Head of caudate nucleus (tissue), 42 donors: Measurements from ENCODE around the gene CD46.
A peak's percentile ranks its signal among the peaks of the same experiment; 100 is the strongest.

ENCODE experiments used
- DNase-seq, 42 donors: peaks; one replicate each; pipeline versions ENCODE4 v3.0.0 to v3.0.0-alpha.2; 2020 to 2021; ENCODE audit warnings: mixed read lengths in 7 of 42
- intact Hi-C: fragments of 100-400 bp; cut with DNase I; formaldehyde crosslinking; loops from one replicate; pipeline ENCODE4 v1.15.0; 2022

The CD46 gene

GRCh38 chr1:207789792-207790787, 38.2 kb downstream of the CD46 start:
- no peak for DNase-seq
- intact Hi-C loops: no loop called here

- no peak for DNase-seq
- intact Hi-C loops: no loop called here
Measured at GRCh38 chr1:207791290-207791689, 39.4 kb downstream of the CD46 start.

GRCh38 chr1:207793327-207793726, 41.5 kb downstream of the CD46 start:
- DNase-seq: no peak
- intact Hi-C loops: no loop called here

GRCh38 chr1:207794861-207795260, 43.0 kb downstream of the CD46 start:
- intact Hi-C loops: no loop called here
- no peak for DNase-seq

- peak in 41 of 42 donors; percentile 73 to 96 (median 87) for DNase-seq
- intact Hi-C loops: no loop called here
Measured at GRCh38 chr1:207797229-207797973, 45.5 kb downstream of the CD46 start.

DNA sequence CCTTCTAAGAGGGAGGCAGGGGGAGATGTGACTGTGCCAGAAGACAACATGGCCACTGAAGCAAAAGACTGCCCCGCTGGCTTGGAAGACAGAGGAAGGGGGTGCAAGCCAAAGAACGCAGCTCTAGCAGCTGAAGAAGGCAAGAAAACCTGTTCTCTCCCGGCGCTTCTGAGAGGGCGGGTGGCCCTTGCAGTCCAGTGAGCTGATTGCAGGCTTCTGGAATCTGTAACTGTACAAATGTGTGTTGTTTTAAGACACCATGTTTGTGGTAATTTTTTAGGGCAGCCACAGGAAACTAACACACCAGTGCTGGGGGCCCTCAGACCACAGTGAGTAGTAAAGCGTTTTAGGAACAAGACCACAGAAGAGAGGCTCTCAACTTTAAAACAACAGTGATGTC, 47.0 kb downstream of the CD46 start:
- DNase-seq: peak in 2 of 42 donors; percentile 24 to 43
- intact Hi-C loops: no loop called here

DNA sequence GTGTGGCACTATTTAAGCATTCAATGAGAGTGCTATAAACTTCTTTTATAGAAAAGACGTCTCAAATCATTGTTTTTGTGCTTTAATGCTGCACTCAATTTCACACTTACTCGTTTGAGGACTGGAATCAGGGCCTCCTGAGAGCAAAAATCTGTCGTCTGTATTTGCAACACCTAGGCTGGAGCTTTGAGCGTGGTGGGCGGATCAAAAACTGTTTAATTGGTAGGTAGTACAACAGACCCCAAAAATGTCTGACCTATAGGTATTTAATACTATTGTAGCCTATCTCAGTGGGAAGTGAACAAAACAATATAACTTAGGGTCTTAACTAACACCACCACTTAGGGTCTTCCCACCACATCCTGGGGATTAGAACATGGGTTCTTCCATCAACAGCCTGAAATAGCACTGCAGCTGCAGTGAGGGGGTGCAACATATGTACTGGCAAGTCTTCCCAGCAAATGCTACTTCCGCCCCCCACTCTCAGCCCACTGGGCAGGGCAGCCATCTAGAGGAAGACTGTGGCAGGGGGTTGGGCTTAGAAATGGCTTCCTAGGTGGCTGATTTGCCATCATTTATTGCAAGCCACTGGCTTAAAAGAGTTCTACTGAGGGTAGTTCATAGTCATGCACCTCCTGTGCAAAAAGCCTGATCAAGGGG, 48.3 kb downstream of the CD46 start:
- DNase-seq: peak in 4 of 42 donors; percentile 34 to 46 (median 39)
- intact Hi-C loops: no loop called here

DNA sequence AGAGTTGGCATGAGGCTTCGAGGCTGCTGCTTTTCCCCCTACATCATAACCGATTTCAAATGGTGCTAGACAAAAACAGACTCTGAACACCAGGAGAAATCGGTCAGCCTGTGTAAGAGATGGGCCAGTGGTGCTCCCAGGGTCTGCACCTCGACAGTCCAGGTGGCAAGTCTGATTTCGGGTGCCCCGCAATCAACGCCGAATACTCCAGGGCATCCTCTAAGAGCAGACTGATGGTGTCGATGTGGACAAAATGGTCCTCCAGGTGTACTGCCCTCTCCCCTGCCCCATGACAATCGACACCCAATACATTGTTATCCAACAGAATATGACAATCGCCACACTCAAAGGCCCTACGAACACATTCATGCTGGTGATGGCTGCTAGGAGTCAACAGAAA, 50.0 kb downstream of the CD46 start:
- intact Hi-C loops: no loop called here
- DNase-seq: peak in 3 of 42 donors; percentile 24 to 41 (median 36)

- peak in 1 of 42 donors; percentile 22 for DNase-seq
- intact Hi-C loops: no loop called here
Measured at GRCh38 chr1:207803678-207804077, 51.8 kb downstream of the CD46 start.

DNA sequence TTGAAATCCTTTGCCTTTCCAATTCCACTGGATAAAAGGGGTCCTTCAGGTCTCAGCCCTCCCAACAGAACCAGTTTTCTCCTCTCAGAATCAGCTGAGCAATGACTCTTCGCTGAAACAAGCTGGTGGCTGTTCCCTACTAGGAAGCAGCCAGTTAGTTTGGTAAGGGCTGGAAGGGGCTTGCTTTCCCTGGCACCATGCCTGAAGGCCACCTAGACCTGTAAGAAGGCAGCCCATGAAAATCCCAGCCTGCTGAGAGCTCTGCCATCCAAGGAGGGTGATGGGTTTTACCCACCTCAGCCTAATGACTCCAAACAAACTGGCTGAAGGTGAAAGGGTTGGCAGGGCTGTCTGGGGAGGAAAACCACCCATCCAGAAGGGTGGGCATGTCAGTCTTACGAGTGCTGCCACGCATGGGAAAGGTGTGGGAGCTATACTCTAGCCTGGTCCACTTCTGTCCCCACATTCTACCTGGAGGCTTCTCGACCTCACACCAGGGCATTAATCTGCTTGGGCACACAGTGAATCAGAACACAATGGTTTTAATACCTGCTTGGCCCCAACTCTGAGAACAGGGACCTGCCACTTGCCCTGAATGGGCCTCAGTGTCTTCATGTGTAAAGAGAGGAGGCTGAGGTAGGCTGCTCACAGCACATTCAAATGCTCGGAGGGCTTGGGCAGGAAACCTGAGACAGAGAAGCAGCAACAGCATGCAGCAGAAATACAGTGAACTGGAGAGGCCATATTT, 53.0 kb downstream of the CD46 start:
- intact Hi-C loops: no loop called here
- peak in 1 of 42 donors; percentile 22 for DNase-seq

- intact Hi-C loops: no loop called here
- DNase-seq: peak in 40 of 42 donors; percentile 58 to 96 (median 82)
Measured at GRCh38 chr1:207805841-207806421, 54.1 kb downstream of the CD46 start.

DNA sequence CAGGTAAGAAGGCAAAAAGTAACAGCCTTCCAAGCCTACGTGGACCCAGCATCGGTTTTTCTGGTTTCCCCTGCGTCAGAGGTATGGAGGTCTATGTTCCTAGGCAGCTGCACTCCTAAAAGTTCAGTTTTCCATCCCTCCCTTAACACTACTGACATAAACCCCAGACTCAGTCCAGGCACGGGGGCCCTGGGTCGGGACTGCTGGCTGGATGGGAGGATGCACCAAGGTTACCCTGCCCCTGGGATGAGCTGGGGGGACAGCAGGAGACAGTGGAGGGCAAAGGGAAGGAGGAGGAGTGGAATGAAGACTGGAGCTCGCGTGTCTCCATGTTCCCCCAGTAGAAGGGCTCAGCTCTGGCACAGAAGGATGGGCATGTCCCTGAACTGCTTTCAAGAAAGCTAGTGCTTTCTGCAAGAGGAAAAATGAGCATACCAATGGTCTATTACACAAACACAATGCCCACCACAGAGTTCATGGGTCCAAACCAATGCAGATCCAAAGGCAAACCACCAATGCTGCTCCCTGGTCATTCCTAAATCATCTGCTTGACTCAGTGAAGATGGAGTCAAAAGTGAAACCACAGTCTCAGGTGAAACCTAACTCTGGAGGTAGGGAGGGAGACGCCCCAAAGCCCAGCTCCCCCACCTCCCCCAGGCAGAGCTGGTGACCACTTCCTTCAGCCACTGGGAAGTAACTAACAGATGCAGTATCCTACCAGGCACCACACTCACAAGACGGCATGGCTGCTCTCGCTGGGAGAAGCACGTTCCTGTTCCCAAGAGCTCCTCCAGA, 54.9 kb downstream of the CD46 start:
- DNase-seq: peak in 7 of 42 donors; percentile 17 to 45 (median 25)
- intact Hi-C loops: no loop called here

- intact Hi-C loops: no loop called here
- peak in 3 of 42 donors; percentile 13 to 41 (median 38) for DNase-seq
Measured at GRCh38 chr1:207807326-207807689, 55.5 kb downstream of the CD46 start.

DNA sequence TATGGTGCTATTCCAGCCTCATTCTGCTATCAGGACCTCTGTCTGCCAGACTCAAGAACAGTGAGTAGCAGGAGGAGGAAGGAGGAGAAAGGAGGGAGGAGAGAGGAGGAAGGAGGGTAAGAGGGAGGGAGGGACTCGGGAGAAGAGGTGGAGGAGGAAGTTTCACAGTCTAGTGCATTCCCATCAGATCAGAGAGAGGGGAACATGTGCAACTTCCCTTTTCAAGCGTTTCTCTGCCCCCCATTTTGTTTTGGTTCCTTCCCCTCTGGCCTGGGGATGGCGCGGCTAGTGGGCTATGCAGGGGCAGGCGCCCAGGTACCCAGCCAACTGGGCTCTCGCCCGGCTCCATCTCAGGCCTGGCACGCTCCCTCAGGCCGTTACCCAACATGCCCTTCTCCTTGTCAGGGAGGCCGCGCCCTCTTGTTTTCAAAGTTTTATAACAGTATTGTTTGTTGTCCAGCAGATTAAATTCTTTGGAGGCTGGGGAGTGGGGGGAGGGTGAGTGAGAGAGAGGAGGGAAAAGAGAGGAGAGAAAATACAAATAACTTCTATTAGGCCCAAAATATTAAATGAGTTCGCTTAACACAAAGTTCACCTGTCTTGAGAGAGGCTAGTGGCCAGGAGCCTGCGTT, 56.0 kb downstream of the CD46 start:
- intact Hi-C loops: no loop called here
- peak in 31 of 42 donors; percentile 46 to 85 (median 71) for DNase-seq

DNA sequence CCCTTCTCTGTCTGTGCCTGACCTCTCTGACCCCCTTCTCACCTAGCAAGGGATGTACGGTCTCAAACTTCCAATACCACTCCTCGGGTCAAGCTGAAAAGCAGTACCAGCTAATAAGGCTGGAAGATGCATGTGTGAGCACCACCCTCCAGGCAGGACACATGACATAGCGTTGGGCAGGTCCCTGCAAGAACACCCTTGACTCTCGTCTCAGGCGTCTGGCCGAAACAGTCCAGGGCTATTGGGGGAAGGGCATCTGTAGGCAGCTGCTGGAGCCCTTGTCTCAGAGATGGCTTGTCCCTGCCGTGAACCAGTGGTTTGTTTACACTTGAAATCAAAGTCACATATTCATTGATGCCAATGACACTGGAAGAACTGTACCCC, 56.5 kb downstream of the CD46 start:
- DNase-seq: peak in 9 of 42 donors; percentile 23 to 65 (median 47)
- intact Hi-C loops: no loop called here

GRCh38 chr1:207808911-207809555, 57.2 kb downstream of the CD46 start:
- intact Hi-C loops: no loop called here
- DNase-seq: peak in 3 of 42 donors; percentile 7 to 27 (median 9)

DNA sequence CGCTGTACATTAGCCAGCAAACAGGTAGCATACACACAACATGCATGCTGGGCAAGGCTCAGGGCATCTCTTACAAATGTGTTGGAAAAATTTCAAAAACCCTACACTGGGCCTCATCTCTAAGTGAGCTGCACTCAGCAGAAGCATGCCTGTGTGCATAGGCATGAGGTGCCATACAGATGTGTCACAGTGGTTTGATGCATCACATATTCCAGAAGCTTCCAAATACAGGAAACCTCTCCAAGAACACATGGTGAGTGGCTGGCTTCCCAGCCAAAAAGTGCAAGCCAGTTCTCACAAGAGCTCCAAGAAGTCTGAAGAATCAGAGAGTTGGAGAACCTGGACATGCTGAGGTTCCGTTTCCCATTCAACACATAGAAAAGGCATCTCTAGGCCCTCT, 58.3 kb downstream of the CD46 start:
- intact Hi-C loops: no loop called here
- DNase-seq: peak in 3 of 42 donors; percentile 14 to 35 (median 24)
